Mammary epithelial cell (primary cell): ENCODE results near the gene S100G.

ENCODE experiments used
- CTCF ChIP-seq, 2 donors: IDR thresholded peaks in 1 of 2; conservative IDR thresholded peaks in 1 of 2; 2 replicates each; pipeline ENCODE4 v1.5.1; 2011 to 2012; ENCODE audit warnings: inconsistent platforms in 2 of 2, low read length in 2 of 2, mild to moderate bottlenecking in 2 of 2, control low read depth in 1 of 2, low read depth in 1 of 2; ENCODE audit not compliant: insufficient read depth in 1 of 2; ENCODE audit errors: extremely low read depth in 1 of 2
- EZH2 ChIP-seq: IDR thresholded peaks from 2 replicates; pipeline ENCODE4 v1.6.1; 2012; ENCODE audit warnings: low read length, inconsistent platforms, borderline replicate concordance

DNA sequence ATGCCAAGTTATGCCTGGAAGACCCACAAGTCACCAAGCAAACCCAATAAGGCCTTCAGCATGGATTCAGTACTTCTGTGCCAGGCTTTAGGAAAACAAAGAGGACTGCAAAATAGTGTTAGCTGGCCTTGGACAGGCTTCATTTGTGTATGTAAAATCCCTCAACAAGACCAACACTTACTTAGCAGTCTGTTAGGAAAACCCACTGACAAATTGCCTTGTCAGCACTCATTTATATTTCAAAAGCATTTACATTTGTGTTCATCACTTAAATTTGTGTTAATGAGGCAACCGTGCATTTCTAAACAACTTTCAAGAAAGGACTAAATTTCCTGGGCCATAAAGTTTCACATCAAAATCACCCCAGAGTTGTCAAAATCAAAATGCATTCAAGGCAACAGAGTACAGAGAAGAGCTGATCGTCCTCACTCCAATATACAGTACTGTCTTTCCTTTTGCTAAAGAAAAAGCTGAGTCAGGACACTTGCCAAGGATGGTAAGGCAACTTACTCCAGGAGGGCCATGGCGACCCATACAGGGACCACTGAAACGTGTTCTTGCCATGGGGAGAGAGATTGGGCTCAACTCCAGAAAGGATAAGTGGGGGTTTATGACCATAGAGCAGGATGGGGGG lies 1.6 kb downstream of the S100G start:
- TF ChIP-seq CTCF (conservative IDR thresholded peaks at IDR 0.05 in 1 of 2, IDR thresholded peaks at IDR 0.05 in 1 of 2; ENCODE audit: extremely low read depth in 1 of 2, insufficient read depth in 1 of 2, low read depth in 1 of 2, low read length in 2 of 2) (no peak), EZH2 (no peak)
